Nephron progenitor cell (in vitro differentiated cells): ENCODE measurements around the gene OLIG2.

Experiments used
- DNase-seq: peaks from one replicate; pipeline ENCODE4 v3.0.0; 2021
- H3K27ac Mint-ChIP-seq: 2 replicates; pipeline ENCODE4 v1.8.0; 2021; ENCODE audit warnings: mild to moderate bottlenecking, moderate library complexity, mixed read lengths
- H3K27me3 Mint-ChIP-seq: 2 replicates; pipeline ENCODE4 v1.8.0; 2021; ENCODE audit warnings: mild to moderate bottlenecking, low read depth, mixed read lengths; ENCODE audit not compliant: poor library complexity
- H3K36me3 Mint-ChIP-seq: 2 replicates; pipeline ENCODE4 v1.8.0; 2021; ENCODE audit warnings: low read depth, mixed read lengths
- H3K4me1 Mint-ChIP-seq: 2 replicates; pipeline ENCODE4 v1.8.0; 2021; ENCODE audit warnings: mixed read lengths
- H3K4me3 Mint-ChIP-seq: 2 replicates; pipeline ENCODE4 v1.8.0; 2021; ENCODE audit warnings: mild to moderate bottlenecking, moderate library complexity, mixed read lengths
- H3K9me3 Mint-ChIP-seq: 2 replicates; pipeline ENCODE4 v1.8.0; 2021; ENCODE audit warnings: mild to moderate bottlenecking, moderate library complexity, mixed read lengths
- TF ChIP-seq, protein P1 (sequence below): fragments of 200-600 bp; sonication (generic); IDR thresholded peaks from 2 replicates; pipeline ENCODE4 v1.5.0; 2021; ENCODE audit warnings: antibody characterized with exemption

The OLIG2 gene

DNA sequence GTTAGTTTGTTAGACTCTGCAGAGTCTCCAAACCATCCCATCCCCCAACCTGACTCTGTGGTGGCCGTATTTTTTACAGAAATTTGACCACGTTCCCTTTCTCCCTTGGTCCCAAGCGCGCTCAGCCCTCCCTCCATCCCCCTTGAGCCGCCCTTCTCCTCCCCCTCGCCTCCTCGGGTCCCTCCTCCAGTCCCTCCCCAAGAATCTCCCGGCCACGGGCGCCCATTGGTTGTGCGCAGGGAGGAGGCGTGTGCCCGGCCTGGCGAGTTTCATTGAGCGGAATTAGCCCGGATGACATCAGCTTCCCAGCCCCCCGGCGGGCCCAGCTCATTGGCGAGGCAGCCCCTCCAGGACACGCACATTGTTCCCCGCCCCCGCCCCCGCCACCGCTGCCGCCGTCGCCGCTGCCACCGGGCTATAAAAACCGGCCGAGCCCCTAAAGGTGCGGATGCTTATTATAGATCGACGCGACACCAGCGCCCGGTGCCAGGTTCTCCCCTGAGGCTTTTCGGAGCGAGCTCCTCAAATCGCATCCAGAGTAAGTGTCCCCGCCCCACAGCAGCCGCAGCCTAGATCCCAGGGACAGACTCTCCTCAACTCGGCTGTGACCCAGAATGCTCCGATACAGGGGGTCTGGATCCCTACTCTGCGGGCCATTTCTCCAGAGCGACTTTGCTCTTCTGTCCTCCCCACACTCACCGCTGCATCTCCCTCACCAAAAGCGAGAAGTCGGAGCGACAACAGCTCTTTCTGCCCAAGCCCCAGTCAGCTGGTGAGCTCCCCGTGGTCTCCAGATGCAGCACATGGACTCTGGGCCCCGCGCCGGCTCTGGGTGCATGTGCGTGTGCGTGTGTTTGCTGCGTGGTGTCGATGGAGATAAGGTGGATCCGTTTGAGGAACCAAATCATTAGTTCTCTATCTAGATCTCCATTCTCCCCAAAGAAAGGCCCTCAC is at the start of gene OLIG2:
OLIG2 (plus strand) TSS at position 447 of the 954 bp plus-strand sequence. CDS start 928 bp downstream, outside the sequence.
- Mint-ChIP-seq H3K27me3 (peaks cover 97% of the 10 kb centered on the region), H3K27ac (no peak within 1 kb of the TSS)
- DNase-seq = peak; percentile 86

GRCh38 chr21:32976791-32977190 is 48.9 kb upstream of the OLIG2 start:
- TF ChIP-seq, protein P1, sequence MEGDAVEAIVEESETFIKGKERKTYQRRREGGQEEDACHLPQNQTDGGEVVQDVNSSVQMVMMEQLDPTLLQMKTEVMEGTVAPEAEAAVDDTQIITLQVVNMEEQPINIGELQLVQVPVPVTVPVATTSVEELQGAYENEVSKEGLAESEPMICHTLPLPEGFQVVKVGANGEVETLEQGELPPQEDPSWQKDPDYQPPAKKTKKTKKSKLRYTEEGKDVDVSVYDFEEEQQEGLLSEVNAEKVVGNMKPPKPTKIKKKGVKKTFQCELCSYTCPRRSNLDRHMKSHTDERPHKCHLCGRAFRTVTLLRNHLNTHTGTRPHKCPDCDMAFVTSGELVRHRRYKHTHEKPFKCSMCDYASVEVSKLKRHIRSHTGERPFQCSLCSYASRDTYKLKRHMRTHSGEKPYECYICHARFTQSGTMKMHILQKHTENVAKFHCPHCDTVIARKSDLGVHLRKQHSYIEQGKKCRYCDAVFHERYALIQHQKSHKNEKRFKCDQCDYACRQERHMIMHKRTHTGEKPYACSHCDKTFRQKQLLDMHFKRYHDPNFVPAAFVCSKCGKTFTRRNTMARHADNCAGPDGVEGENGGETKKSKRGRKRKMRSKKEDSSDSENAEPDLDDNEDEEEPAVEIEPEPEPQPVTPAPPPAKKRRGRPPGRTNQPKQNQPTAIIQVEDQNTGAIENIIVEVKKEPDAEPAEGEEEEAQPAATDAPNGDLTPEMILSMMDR = no peak
- H3K4me3 Mint-ChIP-seq = no peak overlapping the region
- peaks cover 36% of the 10 kb centered on the region for H3K27me3 Mint-ChIP-seq
- H3K9me3 Mint-ChIP-seq = no peaks in the 10 kb centered on the region
- peaks cover 27% of the 10 kb centered on the region for H3K4me1 Mint-ChIP-seq
- no peak overlapping the region for H3K27ac Mint-ChIP-seq
- H3K36me3 Mint-ChIP-seq = no peaks in the 10 kb centered on the region
- no peak for DNase-seq

More for the DNA sequence above, at the start of gene OLIG2:
- H3K9me3 Mint-ChIP-seq = no peaks in the 10 kb centered on the region
- TF ChIP-seq, protein P1 = no peak
- H3K36me3 Mint-ChIP-seq = no peaks in the 10 kb centered on the region
- peaks cover 14% of the 10 kb centered on the region for H3K4me1 Mint-ChIP-seq
- H3K4me3 Mint-ChIP-seq = peak within 1 kb of the TSS; percentile 80

GRCh38 chr21:32977216-32977615 is 48.5 kb upstream of the OLIG2 start:
- TF ChIP-seq, protein P1 = no peak
- Mint-ChIP-seq H3K4me3 (no peak overlapping the region), H3K9me3 (no peaks in the 10 kb centered on the region), H3K27ac (no peak overlapping the region), H3K27me3 (peaks cover 39% of the 10 kb centered on the region), H3K36me3 (no peaks in the 10 kb centered on the region), H3K4me1 (peaks cover 27% of the 10 kb centered on the region)
- no peak for DNase-seq

DNA sequence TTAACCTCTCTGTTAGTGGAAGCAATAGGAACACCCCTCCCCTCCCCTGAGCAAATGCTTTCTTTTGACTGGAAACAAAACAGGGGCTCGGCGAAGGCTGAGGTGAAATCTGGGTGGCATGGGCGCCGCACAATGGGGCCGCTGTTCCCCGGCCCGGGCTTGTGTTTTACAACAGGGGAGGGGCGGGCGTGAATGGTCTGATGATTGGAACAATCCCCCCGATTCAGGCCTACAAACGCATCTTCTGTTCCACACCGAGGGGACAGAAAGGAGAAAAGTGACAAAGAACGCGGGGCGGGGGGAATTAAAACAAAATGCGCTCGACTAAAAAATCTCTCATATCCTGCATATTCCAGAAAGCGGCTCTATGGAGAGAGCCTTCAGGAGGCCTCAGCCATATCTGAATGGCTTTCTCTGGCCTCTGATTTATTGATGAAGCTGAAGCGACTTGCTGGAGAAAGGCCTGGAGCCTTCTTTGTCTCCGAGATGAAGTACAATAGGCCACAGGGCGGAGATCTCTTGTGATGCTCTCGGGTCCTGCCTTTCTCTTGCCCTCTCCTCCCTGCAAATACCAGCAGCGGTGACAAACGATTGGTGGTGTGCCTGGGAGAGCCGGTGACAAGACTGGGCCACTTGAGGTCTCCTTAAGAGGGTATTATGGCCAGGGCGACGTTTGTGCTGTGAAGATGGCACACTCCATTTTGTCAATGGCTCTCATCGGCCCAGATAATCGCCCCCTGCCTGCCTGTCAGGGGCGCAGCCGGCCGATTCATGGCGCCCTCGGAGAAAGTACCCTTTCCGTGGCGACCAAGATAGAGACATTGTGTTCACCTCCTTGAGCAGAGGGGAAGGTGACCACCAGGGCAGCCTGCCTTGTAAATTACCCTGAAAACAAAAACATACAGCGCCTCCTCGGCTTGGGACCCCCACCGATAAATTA is 47.1 kb upstream of the OLIG2 start:
- DNase-seq = no peak
- peaks cover 45% of the 10 kb centered on the region for H3K27me3 Mint-ChIP-seq
- H3K27ac Mint-ChIP-seq = no peak overlapping the region
- H3K4me1 Mint-ChIP-seq = peaks cover 27% of the 10 kb centered on the region
- H3K36me3 Mint-ChIP-seq = no peaks in the 10 kb centered on the region
- TF ChIP-seq, protein P1 = no peak
- H3K9me3 Mint-ChIP-seq = no peaks in the 10 kb centered on the region
- no peak overlapping the region for H3K4me3 Mint-ChIP-seq

DNA sequence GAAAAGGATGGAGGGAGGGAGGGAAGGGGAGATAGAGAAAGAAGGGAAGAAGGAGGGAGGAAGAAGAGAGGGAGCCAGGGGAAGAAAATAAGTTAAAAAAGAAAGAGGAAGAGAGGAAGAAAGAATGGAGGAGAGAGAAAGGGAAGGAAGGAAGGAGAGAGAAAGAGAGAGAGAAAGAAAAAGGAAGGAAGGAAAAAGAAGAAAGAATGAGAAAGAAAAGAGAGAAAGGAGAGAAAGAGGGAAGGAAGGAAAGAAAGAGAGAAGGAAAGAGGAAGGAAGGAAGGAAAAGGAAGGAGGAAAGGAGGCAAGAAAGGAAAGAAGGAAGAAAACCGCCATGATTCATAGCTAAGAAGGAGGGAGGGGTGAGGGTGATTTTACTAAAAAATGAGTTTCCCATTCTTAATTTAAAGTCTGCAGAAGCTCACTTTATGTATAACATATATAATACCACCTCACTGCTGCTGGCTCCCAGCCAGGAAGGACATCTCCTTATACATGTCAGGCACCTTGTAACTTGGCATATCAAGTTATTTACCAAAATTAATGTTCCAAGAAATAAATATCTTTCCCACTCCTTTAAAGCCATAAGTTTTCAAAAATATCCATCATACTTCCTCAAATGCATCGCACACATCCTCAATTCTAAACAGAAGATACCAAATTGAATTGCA is 46.0 kb upstream of the OLIG2 start:
- H3K9me3 Mint-ChIP-seq = no peaks in the 10 kb centered on the region
- H3K36me3 Mint-ChIP-seq = no peaks in the 10 kb centered on the region
- TF ChIP-seq, protein P1 = no peak
- peaks cover 40% of the 10 kb centered on the region for H3K27me3 Mint-ChIP-seq
- no peak overlapping the region for H3K4me3 Mint-ChIP-seq
- H3K27ac Mint-ChIP-seq = no peak overlapping the region
- DNase-seq = no peak
- H3K4me1 Mint-ChIP-seq = peaks cover 27% of the 10 kb centered on the region
